Mammary epithelial cell (primary cell): Measurements from ENCODE around the gene SPA17.

Experiments used
- CTCF ChIP-seq, 2 donors: IDR thresholded peaks in 1 of 2; conservative IDR thresholded peaks in 1 of 2; 2 replicates each; pipeline ENCODE4 v1.5.1; 2011 to 2012; ENCODE audit warnings: inconsistent platforms in 2 of 2, low read length in 2 of 2, mild to moderate bottlenecking in 2 of 2, control low read depth in 1 of 2, low read depth in 1 of 2; ENCODE audit not compliant: insufficient read depth in 1 of 2; ENCODE audit errors: extremely low read depth in 1 of 2
- EZH2 ChIP-seq: IDR thresholded peaks from 2 replicates; pipeline ENCODE4 v1.6.1; 2012; ENCODE audit warnings: low read length, inconsistent platforms, borderline replicate concordance

GRCh38 chr11:124745270-124745834 lies 71.6 kb downstream of the SPA17 start:
- TF ChIP-seq CTCF (conservative IDR thresholded peaks at IDR 0.05 in 1 of 2, IDR thresholded peaks at IDR 0.05 in 1 of 2; ENCODE audit: extremely low read depth in 1 of 2, insufficient read depth in 1 of 2, low read depth in 1 of 2, low read length in 2 of 2) (no peak), EZH2 (no peak)
